Neuronal stem cell (in vitro differentiated cells): Measurements from ENCODE around the gene SMYD3.

Experiments
- DNase-seq: peaks from one replicate; pipeline ENCODE4 v3.0.0-alpha.2; 2013; ENCODE audit warnings: low spot score
- H2AFZ ChIP-seq: one replicate; pipeline ENCODE4 v1.6.1; 2013; ENCODE audit warnings: mild to moderate bottlenecking, low read length, inconsistent platforms
- H2AK5ac ChIP-seq: 2 replicates; pipeline ENCODE4 v1.6.1; 2013; ENCODE audit warnings: low read depth, mild to moderate bottlenecking, inconsistent platforms, low read length, moderate library complexity, mixed read lengths
- H2BK120ac ChIP-seq: 2 replicates; pipeline ENCODE4 v1.6.1; 2013; ENCODE audit warnings: low read depth, mild to moderate bottlenecking, inconsistent platforms, low read length, moderate library complexity, mixed read lengths
- H2BK12ac ChIP-seq: one replicate; pipeline ENCODE4 v1.6.1; 2013; ENCODE audit warnings: low read length, inconsistent platforms
- H2BK15ac ChIP-seq: 2 replicates; pipeline ENCODE4 v1.6.1; 2013; ENCODE audit warnings: mild to moderate bottlenecking, low read length, inconsistent platforms, mixed read lengths
- H2BK5ac ChIP-seq: one replicate; pipeline ENCODE4 v1.6.1; 2013; ENCODE audit warnings: inconsistent platforms, mild to moderate bottlenecking, low read length, moderate library complexity
- H3K14ac ChIP-seq: one replicate; pipeline ENCODE4 v1.6.1; 2013; ENCODE audit warnings: low read length, inconsistent platforms
- H3K18ac ChIP-seq: 2 replicates; pipeline ENCODE4 v1.6.1; 2013; ENCODE audit warnings: low read length, inconsistent platforms
- H3K23ac ChIP-seq: 2 replicates; pipeline ENCODE4 v1.6.1; 2013; ENCODE audit warnings: low read depth, mild to moderate bottlenecking, mixed read lengths, low read length, inconsistent platforms; ENCODE audit not compliant: poor library complexity
- H3K27ac ChIP-seq: replicated peaks from 3 replicates; pipeline ENCODE4 v1.5.1; 2013; ENCODE audit warnings: low read length, inconsistent platforms
- H3K27me3 ChIP-seq, 3 experiments: 2 replicates each; pipeline ENCODE4 v1.6.1; 2013; ENCODE audit warnings: low read length in 3 of 3, mild to moderate bottlenecking in 2 of 3, inconsistent platforms in 1 of 3, low read depth in 1 of 3, mixed read lengths in 1 of 3, moderate library complexity in 1 of 3; ENCODE audit not compliant: control insufficient read depth in 3 of 3, insufficient read depth in 3 of 3
- H3K36me3 ChIP-seq, 2 donors: replicated peaks in 1 of 2; 2 replicates each; pipeline ENCODE4 v1.6.1; 2013; ENCODE audit warnings: low read length in 2 of 2; ENCODE audit not compliant: control insufficient read depth in 2 of 2, insufficient read depth in 2 of 2
- H3K4ac ChIP-seq: 2 replicates; pipeline ENCODE4 v1.6.1; 2013; ENCODE audit warnings: inconsistent platforms, mild to moderate bottlenecking, low read length, moderate library complexity
- H3K4me1 ChIP-seq, 2 donors: 1 replicate in 1 of 2; 2 replicates in 1 of 2; pipeline ENCODE4 v1.6.1; 2013; ENCODE audit warnings: low read length in 2 of 2, low read depth in 1 of 2; ENCODE audit not compliant: control insufficient read depth in 2 of 2, insufficient read depth in 1 of 2
- H3K4me2 ChIP-seq: one replicate; pipeline ENCODE4 v1.6.1; 2013; ENCODE audit warnings: mild to moderate bottlenecking, low read length, inconsistent platforms; ENCODE audit not compliant: insufficient read depth, poor library complexity, severe bottlenecking
- H3K4me3 ChIP-seq, 2 donors: 2 replicates each; pipeline ENCODE4 v1.5.1; 2013; ENCODE audit warnings: low read length in 2 of 2, mild to moderate bottlenecking in 2 of 2, inconsistent platforms in 1 of 2, moderate library complexity in 1 of 2
- H3K79me1 ChIP-seq: one replicate; pipeline ENCODE4 v1.6.1; 2013; ENCODE audit warnings: low read depth, mild to moderate bottlenecking, inconsistent platforms, low read length, moderate library complexity
- H3K9ac ChIP-seq: one replicate; pipeline ENCODE4 v1.6.1; 2013; ENCODE audit warnings: mild to moderate bottlenecking, low read depth, low read length, inconsistent platforms; ENCODE audit not compliant: poor library complexity
- H3K9me3 ChIP-seq, 2 donors: replicated peaks in 1 of 2; 2 replicates each; pipeline versions ENCODE3 to v1.6.1; 2013; ENCODE audit warnings: low read length in 2 of 2, mild to moderate bottlenecking in 2 of 2, inconsistent platforms in 1 of 2, low read depth in 1 of 2, mixed read lengths in 1 of 2, moderate library complexity in 1 of 2; ENCODE audit not compliant: control insufficient read depth in 2 of 2, insufficient read depth in 1 of 2
- H4K8ac ChIP-seq: one replicate; pipeline ENCODE4 v1.6.1; 2013; ENCODE audit warnings: low read depth, mild to moderate bottlenecking, inconsistent platforms, low read length, moderate library complexity
- H4K91ac ChIP-seq: one replicate; pipeline ENCODE4 v1.6.1; 2013; ENCODE audit warnings: low read length, low read depth, mild to moderate bottlenecking, inconsistent platforms; ENCODE audit not compliant: poor library complexity
- WGBS, 2 donors: extraction: QIAGEN DNeasy Blood & Tissue Kit; methylation state at CpG; one replicate each; pipeline ENCODE4 v1.1.7; 2013; ENCODE audit warnings: missing lambda C conversion rate in 2 of 2, mixed read lengths in 1 of 2; ENCODE audit not compliant: insufficient read length in 2 of 2, insufficient replicate concordance in 1 of 2; ENCODE audit errors: extremely low coverage in 2 of 2; 5-methylcytosine and 5-hydroxymethylcytosine counted together

The SMYD3 gene

DNA sequence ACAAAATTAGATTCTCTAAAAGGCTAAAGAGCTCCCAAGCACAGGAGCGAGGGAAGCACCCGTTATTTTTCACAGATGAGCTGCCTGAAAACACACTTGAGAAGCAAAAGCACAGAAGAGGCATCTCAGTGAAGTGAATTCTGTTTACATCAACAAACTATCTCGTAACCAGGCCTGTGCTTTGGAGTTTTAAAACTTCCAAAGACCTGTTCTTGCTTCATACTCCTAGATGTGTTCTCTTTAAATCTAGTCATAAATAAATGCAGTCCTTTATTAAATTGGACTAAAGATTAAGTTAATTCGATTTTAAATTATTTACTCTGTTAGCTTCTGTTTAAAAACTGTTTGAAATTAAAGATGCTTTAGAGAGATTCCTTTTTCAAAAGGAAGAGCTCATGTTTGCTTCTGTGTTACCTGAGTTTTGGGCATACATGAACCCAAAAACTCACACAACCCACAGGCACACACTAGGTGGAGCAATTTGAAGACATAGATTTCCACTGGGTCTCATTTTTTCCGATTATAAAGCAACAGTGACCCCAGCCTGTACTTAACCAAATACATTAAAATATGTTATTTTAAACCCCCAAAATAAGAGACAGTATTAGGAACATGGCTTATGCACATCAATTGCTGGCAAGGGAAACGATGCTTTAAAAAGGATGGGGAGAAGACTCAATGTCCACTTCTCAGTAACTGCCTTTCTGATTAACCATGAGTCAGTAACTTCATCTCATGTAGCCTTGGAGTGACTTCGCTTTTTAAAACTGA, 648.2 kb downstream of the SMYD3 start:
- Histone ChIP-seq H3K4me1 (peaks cover 0 to 3% of the 10 kb centered on the region in 2 donors), H4K8ac (no peak overlapping the region), H2BK5ac (no peak overlapping the region), H3K4me2 (no peak overlapping the region), H2BK15ac (no peak overlapping the region), H3K27ac (no peak overlapping the region), H3K79me1 (no peaks in the 10 kb centered on the region), H3K9ac (no peak overlapping the region), H3K23ac (no peak overlapping the region), H3K14ac (no peak overlapping the region), H3K9me3 (no peaks in the 10 kb centered on the region), H3K4ac (no peak overlapping the region), H2BK120ac (no peak overlapping the region), H3K36me3 (no peaks in the 10 kb centered on the region), H2AK5ac (no peak overlapping the region), H2AFZ (no peak overlapping the region), H3K4me3 (no peak overlapping the region), H3K27me3 (no peaks in the 10 kb centered on the region), H2BK12ac (no peak overlapping the region), H3K18ac (no peak overlapping the region), H4K91ac (no peak overlapping the region)
- no CpG with 5 or more reads among the region's 7 CpGs for WGBS, 2 donors
- no peak for DNase-seq

DNA sequence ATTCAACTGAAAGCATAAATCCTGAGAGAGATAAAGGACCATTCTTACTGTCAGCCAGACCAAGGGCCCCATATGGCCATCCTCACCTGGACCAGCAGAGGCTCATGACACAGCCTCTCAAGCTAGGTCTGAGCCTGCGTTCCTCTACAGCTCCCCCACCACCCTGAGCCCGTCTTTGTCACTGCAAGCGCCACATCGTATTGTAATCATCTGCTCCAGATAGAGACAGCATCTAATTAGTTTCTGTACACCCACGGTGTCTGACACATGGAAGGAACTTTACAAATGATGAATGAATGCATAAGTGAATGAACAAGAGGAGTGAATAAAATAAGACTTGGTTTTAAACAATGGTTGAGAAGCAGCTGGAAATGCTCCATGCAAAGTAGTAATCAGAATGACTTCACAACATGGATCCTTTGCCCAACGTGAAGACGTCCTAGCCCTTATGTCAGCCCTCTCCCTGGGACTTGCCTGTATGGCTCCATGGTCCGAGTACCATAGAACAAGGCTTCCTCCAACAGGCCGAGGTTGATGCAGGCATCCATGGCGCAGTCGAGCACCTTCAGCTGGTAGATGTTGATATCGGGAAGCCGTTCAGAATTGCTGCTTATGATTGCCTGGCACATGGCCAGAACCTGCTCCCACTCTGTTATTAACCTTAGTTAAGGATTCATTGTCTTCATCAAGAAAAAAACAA, 648.9 kb downstream of the SMYD3 start:
- H3K9me3 ChIP-seq = peaks cover 0 to 2% of the 10 kb centered on the region in 2 donors
- no peaks in the 10 kb centered on the region for H3K27me3 ChIP-seq
- H2BK15ac ChIP-seq = no peak overlapping the region
- H2AK5ac ChIP-seq = no peak overlapping the region
- H3K79me1 ChIP-seq = no peaks in the 10 kb centered on the region
- H2BK12ac ChIP-seq = no peak overlapping the region
- no CpG with 5 or more reads among the region's 13 CpGs for WGBS, 2 donors
- no peak overlapping the region for H3K4ac ChIP-seq
- DNase-seq = no peak
- no peak overlapping the region for H3K14ac ChIP-seq
- H3K18ac ChIP-seq = no peak overlapping the region
- no peak overlapping the region for H2AFZ ChIP-seq
- no peak overlapping the region for H3K4me2 ChIP-seq
- no peak overlapping the region for H2BK5ac ChIP-seq
- no peak overlapping the region for H3K23ac ChIP-seq
- H3K9ac ChIP-seq = no peak overlapping the region
- H4K91ac ChIP-seq = no peak overlapping the region
- no peak overlapping the region for H3K4me3 ChIP-seq
- no peak overlapping the region for H3K27ac ChIP-seq
- H2BK120ac ChIP-seq = no peak overlapping the region
- no peaks in the 10 kb centered on the region for H3K36me3 ChIP-seq
- H4K8ac ChIP-seq = no peak overlapping the region
- H3K4me1 ChIP-seq = peaks cover 0 to 3% of the 10 kb centered on the region in 2 donors

DNA sequence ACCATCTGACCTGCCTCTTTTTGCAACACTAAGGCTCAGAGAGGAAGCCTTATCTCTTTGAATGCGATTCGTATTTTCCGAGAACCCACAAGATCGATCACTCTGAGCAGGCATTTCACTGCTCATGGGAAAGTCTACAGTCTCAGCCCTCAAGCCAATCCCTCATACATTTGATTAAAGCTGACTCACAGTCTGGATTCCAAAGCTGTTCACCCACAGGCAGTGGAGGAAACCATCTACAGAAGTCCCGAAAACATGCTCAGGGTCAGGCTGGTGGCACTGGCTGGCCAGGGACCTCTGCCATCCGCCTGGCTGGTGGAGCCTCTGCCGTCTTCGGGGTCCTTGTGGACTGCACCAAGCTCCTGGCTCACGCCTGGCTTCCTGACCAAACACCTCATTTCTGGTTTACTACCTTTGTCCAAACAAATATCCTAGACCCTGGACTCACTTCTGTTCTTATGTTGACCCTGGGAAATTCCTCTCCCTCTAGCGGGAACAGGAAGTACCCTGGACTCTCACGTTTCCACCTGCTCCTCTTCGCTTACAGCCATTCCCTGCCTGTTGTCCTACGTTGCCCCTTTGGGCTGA, 650.0 kb downstream of the SMYD3 start:
- no peaks in the 10 kb centered on the region for H3K79me1 ChIP-seq

More for the DNA sequence above, 650.0 kb downstream of the SMYD3 start:
- Histone ChIP-seq H3K36me3 (no peaks in the 10 kb centered on the region), H2BK12ac (no peak overlapping the region), H3K9me3 (peaks cover 0 to 3% of the 10 kb centered on the region in 2 donors), H3K4me2 (no peak overlapping the region), H3K4me1 (peaks cover 0 to 3% of the 10 kb centered on the region in 2 donors), H3K27ac (no peak overlapping the region), H4K8ac (no peak overlapping the region), H2BK15ac (no peak overlapping the region), H4K91ac (no peak overlapping the region), H2AFZ (no peak overlapping the region), H3K9ac (no peak overlapping the region), H2AK5ac (no peak overlapping the region), H3K4ac (no peak overlapping the region), H3K27me3 (no peaks in the 10 kb centered on the region), H2BK120ac (no peak overlapping the region), H3K18ac (no peak overlapping the region), H2BK5ac (no peak overlapping the region), H3K14ac (no peak overlapping the region), H3K4me3 (no peak overlapping the region), H3K23ac (no peak overlapping the region)
- no peak for DNase-seq
- WGBS, 2 donors = no CpG with 5 or more reads among the region's 13 CpGs
